Fibroblast of pulmonary artery (primary cell): ENCODE results near the gene RAB11FIP3.

ENCODE experiments used
- DNase-seq: peaks from one replicate; pipeline ENCODE4 v3.0.0-alpha.2; 2010; ENCODE audit warnings: low read depth
- H3K4me3 ChIP-seq: replicated peaks from 2 replicates; pipeline ENCODE4 v1.5.1; 2011; ENCODE audit warnings: low read depth, mild to moderate bottlenecking, control low read depth, low read length, moderate library complexity
- CTCF ChIP-seq: IDR thresholded peaks from 2 replicates; pipeline ENCODE4 v1.5.1; 2011; ENCODE audit warnings: mild to moderate bottlenecking, control low read depth, low read length, inconsistent platforms; ENCODE audit errors: missing control alignments

Gene RAB11FIP3

GRCh38 chr16:396199-396598 lies 29.2 kb upstream of the RAB11FIP3 start:
- no peak for TF ChIP-seq CTCF
- DNase-seq: no peak
- peak overlapping the region; percentile 65 for H3K4me3 ChIP-seq

- H3K4me3 ChIP-seq: peak overlapping the region; percentile 65
- peak; percentile 56 for DNase-seq
- TF ChIP-seq CTCF: no peak
These were observed 28.8 kb upstream of the RAB11FIP3 start for GRCh38 chr16:396605-397004.

GRCh38 chr16:397135-397661 lies 28.3 kb upstream of the RAB11FIP3 start, which contains the start of gene NME4:
Gene NME4, plus strand, starts transcription at chr16:397199. Its CDS starts 24 bp downstream, at chr16:397223.
- TF ChIP-seq CTCF: no peak
- peak within 1 kb of the TSS; percentile 65 for H3K4me3 ChIP-seq
- peak; percentile 51 for DNase-seq

- peak; percentile 61 for DNase-seq
- H3K4me3 ChIP-seq: peak overlapping the region; percentile 65
- peak; percentile 36 for TF ChIP-seq CTCF
These were observed 27.6 kb upstream of the RAB11FIP3 start for GRCh38 chr16:397736-398332.

GRCh38 chr16:398561-399339 lies 26.7 kb upstream of the RAB11FIP3 start:
- no peak for TF ChIP-seq CTCF
- H3K4me3 ChIP-seq: no peak overlapping the region
- DNase-seq: no peak

- no peak for TF ChIP-seq CTCF
- DNase-seq: no peak
- no peak overlapping the region for H3K4me3 ChIP-seq
These were observed 26.0 kb upstream of the RAB11FIP3 start for GRCh38 chr16:399340-400019.
